ENCODE data around the gene CPT1A.

The CPT1A gene

DNA sequence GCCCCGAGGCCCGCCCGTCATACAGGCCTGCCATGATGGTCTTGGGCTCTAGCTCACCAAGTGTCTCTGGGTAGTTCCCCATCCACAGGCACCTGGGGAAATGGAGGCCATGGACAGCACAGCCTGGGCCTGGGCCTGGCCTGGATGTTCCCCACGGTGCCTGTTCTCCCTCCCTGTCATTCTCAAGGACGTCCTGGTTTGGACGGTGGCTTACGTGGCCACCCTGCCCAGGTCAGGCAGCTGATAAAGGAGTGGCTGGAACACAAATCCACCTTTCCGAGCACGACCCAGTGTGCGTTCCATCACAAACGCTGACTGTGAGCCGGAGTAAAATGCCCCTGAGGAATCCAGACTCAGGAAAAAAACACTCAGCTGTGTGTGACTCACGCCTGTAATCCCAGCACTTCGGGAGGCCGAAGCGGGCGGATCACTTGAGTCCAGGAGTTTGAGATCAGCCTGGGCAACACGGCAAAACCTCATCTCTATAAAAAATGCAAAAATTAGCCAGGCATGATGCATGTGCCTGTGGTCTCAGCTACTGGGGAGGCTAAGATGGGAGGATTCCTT is 49.2 kb downstream of the CPT1A start:
- TF ChIP-seq CTCF (IDR thresholded peaks at IDR 0.05; ENCODE audit: borderline replicate concordance, control extremely low read depth, extremely low read depth, insufficient read depth, missing control alignments) = no peak
- in situ Hi-C loops (cut with MboI; ENCODE audit: low sequenced_read_pairs, unreplicated experiment) = no loop called here
- DNase-seq (ENCODE audit: low spot score) = no peak

GRCh38 chr11:68784653-68785052 is 57.1 kb downstream of the CPT1A start:
- in situ Hi-C loops (cut with MboI; ENCODE audit: low sequenced_read_pairs, unreplicated experiment) = no loop called here
- no peak for DNase-seq (ENCODE audit: low spot score)
- TF ChIP-seq CTCF (IDR thresholded peaks at IDR 0.05; ENCODE audit: borderline replicate concordance, control extremely low read depth, extremely low read depth, insufficient read depth, missing control alignments) = no peak

DNA sequence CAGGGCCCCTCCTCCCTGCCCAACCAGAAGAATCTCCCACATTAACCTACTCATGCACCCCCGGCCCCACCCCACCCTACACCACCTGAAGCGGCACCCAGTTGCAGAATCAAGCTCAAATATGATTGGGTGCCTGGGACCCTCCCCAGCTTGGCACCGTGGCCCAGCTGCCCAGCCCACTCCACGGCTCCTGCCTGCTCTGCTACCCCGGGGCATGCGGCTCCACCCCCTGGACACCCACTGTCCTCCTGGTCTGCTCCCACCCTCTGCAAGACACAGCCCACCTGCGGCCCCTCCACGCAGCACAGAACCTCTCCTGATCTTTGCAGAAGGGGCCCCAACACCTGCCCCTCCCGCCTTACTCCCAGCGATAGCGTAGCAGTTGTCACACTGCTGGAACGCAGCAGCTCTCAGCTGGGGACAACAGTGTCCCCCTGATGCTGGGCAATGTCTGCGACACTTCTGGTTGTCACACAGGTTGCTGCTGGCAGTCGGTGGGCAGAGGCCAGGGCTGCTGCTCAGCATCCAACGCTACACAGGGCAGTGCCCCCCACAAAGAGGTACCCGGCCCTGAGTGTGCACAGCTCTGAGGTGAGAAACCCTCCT is 58.4 kb downstream of the CPT1A start:
- no peak for DNase-seq (ENCODE audit: low spot score)
- in situ Hi-C loops (cut with MboI; ENCODE audit: low sequenced_read_pairs, unreplicated experiment) = no loop called here

GRCh38 chr11:68782711-68783110 is 59.0 kb downstream of the CPT1A start:
- in situ Hi-C loops (cut with MboI; ENCODE audit: low sequenced_read_pairs, unreplicated experiment) = no loop called here
- no peak for DNase-seq (ENCODE audit: low spot score)
- TF ChIP-seq CTCF (IDR thresholded peaks at IDR 0.05; ENCODE audit: borderline replicate concordance, control extremely low read depth, extremely low read depth, insufficient read depth, missing control alignments) = no peak

More for the DNA sequence above, 58.4 kb downstream of the CPT1A start:
- TF ChIP-seq CTCF (IDR thresholded peaks at IDR 0.05; ENCODE audit: borderline replicate concordance, control extremely low read depth, extremely low read depth, insufficient read depth, missing control alignments) = no peak

DNA sequence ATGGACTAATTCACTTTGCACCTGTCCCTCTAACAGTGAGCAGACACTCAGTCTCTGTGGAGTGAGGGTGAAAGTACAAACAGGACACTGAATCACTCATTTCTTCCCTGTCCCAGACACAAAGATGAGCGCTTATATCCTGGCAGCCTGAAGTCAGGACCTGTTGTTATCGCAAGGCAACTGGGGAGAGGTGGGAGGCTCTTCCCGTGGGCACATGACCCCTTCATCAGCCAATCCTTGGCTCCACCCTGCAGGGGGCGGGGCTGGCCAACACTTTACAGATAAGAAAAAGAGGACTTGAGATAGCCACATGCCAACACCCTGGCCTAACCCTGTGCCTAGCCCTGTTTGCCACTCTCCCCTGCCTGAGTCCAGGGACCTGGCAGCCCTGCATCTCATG is 60.9 kb downstream of the CPT1A start:
- in situ Hi-C loops (cut with MboI; ENCODE audit: low sequenced_read_pairs, unreplicated experiment) = no loop called here
- no peak for TF ChIP-seq CTCF (IDR thresholded peaks at IDR 0.05; ENCODE audit: borderline replicate concordance, control extremely low read depth, extremely low read depth, insufficient read depth, missing control alignments)
- DNase-seq (ENCODE audit: low spot score) = no peak

GRCh38 chr11:68778205-68778604 is 63.5 kb downstream of the CPT1A start:
- no peak for TF ChIP-seq CTCF (IDR thresholded peaks at IDR 0.05; ENCODE audit: borderline replicate concordance, control extremely low read depth, extremely low read depth, insufficient read depth, missing control alignments)
- in situ Hi-C loops (cut with MboI; ENCODE audit: low sequenced_read_pairs, unreplicated experiment) = no loop called here
- no peak for DNase-seq (ENCODE audit: low spot score)
